ENCODE results near the gene RANBP17.
"Not testable (repeated sequence)": the region's sequence is repeated elsewhere in the genome, so short reads cannot be mapped to it uniquely, and the experiment has no call there.

The RANBP17 gene

DNA sequence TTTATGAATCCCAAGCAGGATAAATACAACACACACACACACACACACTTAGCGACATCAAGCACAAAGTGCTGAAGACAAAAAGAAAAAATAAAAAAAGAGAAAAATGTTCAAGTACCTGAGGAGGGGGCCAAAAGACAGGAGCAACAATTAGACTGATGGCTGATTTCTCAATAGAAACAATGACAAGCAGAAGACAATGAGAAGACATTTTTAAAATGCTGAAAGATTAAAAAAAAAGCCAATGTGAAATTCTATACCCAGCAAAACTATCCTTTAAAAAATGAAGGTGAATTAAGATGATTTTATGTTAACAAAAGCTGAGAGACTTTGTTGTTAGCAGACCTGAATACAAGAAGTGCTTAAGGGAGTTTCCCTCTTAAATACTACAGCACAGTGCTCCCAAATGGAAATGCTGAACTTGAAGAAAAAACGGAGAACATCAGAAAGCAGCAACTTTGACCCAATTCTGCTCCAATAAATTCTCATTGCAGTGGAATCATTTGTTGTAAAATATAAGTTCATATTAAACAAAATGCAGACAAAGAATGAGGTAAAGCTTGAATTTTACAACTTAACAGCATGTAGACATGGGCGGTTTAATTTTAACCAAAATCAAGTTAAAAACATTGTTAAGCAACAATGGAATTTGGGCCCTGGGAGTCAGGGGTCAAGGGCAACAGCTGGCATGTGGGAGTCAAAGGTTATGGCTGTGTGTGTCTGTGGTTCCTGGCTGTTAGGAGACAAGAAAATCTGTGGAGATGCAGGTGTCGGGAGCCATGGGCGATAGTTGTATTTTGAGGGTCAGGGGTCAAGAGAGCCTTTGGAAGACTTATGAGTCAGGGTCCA lies 776 bp upstream of the RANBP17 start:
- no peak for TF ChIP-seq CTCF (IDR thresholded peaks at IDR 0.05; ENCODE audit: low read depth, low read length)
- H3K4me3 ChIP-seq (replicated peaks in 1 of 2; ENCODE audit: low read depth in 2 of 2, low read length in 2 of 2) = peak overlapping the region in 1 of 2 donors; percentile 22
- peak in 1 of 2 donors; percentile 24 for DNase-seq (ENCODE audit: low read depth in 2 of 2)

- no peak for TF ChIP-seq CTCF (IDR thresholded peaks at IDR 0.05; ENCODE audit: low read depth, low read length)
- H3K4me3 ChIP-seq (replicated peaks in 1 of 2; ENCODE audit: low read depth in 2 of 2, low read length in 2 of 2) = peak overlapping the region in 1 of 2 donors; percentile 77
- DNase-seq (ENCODE audit: low read depth in 2 of 2) = no peak
These were observed 226 bp upstream of the RANBP17 start for GRCh38 chr5:170861667-170861916.

DNA sequence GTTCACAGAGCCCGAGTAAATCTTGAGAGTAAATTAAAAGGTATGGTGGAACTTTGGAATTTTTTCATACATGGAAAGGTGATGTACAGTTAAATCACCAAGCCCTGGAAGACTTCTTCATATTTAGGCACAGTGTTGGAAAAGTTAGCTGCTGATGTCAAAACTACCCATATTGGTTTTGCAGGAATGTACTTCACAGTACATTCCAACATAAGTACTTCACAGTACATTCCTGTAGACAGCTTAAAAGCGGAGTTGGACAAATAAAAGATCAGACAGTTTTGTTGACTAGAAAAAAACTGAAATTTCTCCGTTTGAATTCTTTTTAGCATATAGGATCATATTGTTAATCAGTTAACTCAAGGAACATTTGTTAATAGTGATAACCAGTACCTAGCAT lies 1.8 kb downstream of the RANBP17 start:
- no peak overlapping the region for H3K4me3 ChIP-seq (replicated peaks in 1 of 2; ENCODE audit: low read depth in 2 of 2, low read length in 2 of 2)
- DNase-seq (ENCODE audit: low read depth in 2 of 2) = peak; percentile 67 to 83
- no peak for TF ChIP-seq CTCF (IDR thresholded peaks at IDR 0.05; ENCODE audit: low read depth, low read length)

DNA sequence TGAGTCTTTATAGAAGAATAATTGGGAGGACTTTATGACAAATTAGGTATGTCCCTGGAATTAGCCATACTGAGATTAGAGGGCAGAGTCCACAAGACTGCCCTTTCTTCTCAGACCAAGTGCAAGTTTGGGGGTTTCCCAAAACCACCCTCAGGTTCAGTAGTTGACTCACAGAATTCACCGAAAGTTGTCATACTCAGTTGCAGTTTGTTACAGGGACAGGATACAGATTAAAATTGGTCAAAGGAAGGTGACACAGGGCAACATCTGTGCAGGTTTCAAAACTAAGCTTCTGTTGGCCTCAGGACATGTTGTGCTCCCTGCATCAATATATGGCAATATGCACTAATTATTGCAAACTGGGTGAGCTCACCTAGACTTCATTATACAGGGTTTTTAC lies 3.8 kb downstream of the RANBP17 start:
- TF ChIP-seq CTCF (IDR thresholded peaks at IDR 0.05; ENCODE audit: low read depth, low read length) = no peak
- H3K4me3 ChIP-seq (replicated peaks in 1 of 2; ENCODE audit: low read depth in 2 of 2, low read length in 2 of 2) = no peak overlapping the region
- no peak for DNase-seq (ENCODE audit: low read depth in 2 of 2)

GRCh38 chr5:170867825-170868224 lies 6.0 kb downstream of the RANBP17 start:
- H3K4me3 ChIP-seq (replicated peaks in 1 of 2; ENCODE audit: low read depth in 2 of 2, low read length in 2 of 2) = no peak overlapping the region
- no peak for TF ChIP-seq CTCF (IDR thresholded peaks at IDR 0.05; ENCODE audit: low read depth, low read length)
- DNase-seq (ENCODE audit: low read depth in 2 of 2) = no peak

DNA sequence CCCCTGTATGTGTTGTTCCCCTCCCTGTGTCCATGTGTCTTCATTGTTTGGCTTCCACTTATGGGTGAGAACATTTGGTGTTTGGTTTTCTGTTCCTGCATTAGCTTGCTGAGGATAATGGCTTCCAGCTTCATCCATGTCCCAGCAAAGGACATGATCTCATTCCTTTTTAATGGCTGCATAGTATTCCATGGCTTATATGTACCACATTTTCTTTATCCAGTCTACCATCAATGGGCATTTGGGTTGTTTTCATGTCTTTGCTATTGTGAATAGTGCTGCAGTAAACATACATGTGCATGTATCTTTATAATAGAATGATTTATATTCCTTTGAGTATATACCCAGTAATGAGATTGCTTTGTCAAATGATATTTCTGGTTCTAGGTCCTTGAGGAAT lies 8.6 kb downstream of the RANBP17 start:
- DNase-seq (ENCODE audit: low read depth in 2 of 2); H3K4me3 ChIP-seq (replicated peaks in 1 of 2; ENCODE audit: low read depth in 2 of 2, low read length in 2 of 2): not testable (repeated sequence)

GRCh38 chr5:170874017-170874416 lies 12.2 kb downstream of the RANBP17 start:
- no peak for TF ChIP-seq CTCF (IDR thresholded peaks at IDR 0.05; ENCODE audit: low read depth, low read length)
- no peak for DNase-seq (ENCODE audit: low read depth in 2 of 2)
- H3K4me3 ChIP-seq (replicated peaks in 1 of 2; ENCODE audit: low read depth in 2 of 2, low read length in 2 of 2) = no peak overlapping the region

All from cardiac fibroblast (primary cell).